ENCODE data around the gene C19orf47.

- no peak for TF ChIP-seq EZH2 (IDR thresholded peaks at IDR 0.05; ENCODE audit: low read depth)
- no peak; the same call in 1 of the 2 replicates for TF ChIP-seq CTCF (conservative IDR thresholded peaks at IDR 0.05)
These were observed 33.1 kb upstream of the C19orf47 start for GRCh38 chr19:40381321-40381720.

All from PC-9 (cell line).